Right atrium auricular region (tissue), 2 donors: ENCODE data around the gene HDGFL2. TPM values are rescaled to one million over a fixed set of nuclear protein-coding genes. Genes with fewer than 3 reads are reported as not detected.

Experiments
- DNase-seq: peaks from one replicate; pipeline ENCODE4 v3.0.0-alpha.2; 2019; ENCODE audit warnings: low spot score
- H3K27ac ChIP-seq, 2 donors: fragments of 200-600 bp; sonication (generic); 1 replicate in 1 of 2; 2 replicates in 1 of 2; pipeline ENCODE4 v1.5.1; 2016 to 2019
- H3K27me3 ChIP-seq, 2 donors: fragments of 200-600 bp; sonication (generic); one replicate each; pipeline versions ENCODE4 v1.5.1 to v1.6.0; 2017 to 2019
- H3K36me3 ChIP-seq: fragments of 200-600 bp; sonication (generic); one replicate; pipeline ENCODE4 v1.5.1; 2016
- H3K4me1 ChIP-seq, 2 donors: fragments of 200-600 bp; sonication (generic); one replicate each; pipeline versions ENCODE4 v1.5.1 to v1.6.0; 2017 to 2019
- H3K4me3 ChIP-seq, 2 donors: fragments of 200-600 bp; sonication (generic); 1 replicate in 1 of 2; 2 replicates in 1 of 2; pipeline ENCODE4 v1.5.1; 2017 to 2019; ENCODE audit warnings: mild to moderate bottlenecking in 1 of 2, moderate library complexity in 1 of 2
- H3K9me3 ChIP-seq, 2 donors: fragments of 200-600 bp; sonication (generic); one replicate each; pipeline ENCODE4 v1.5.1; 2019
- total RNA-seq, 2 donors: library from RNA; depleted of rRNA; stranded (reverse); fragments of >200 nt; gene quantifications; one replicate each; pipeline ENCODE4 v1.1.0, GENCODE V29; 2016
- TF ChIP-seq, protein P1 (sequence below), 2 donors: fragments of 200-600 bp; sonication (generic); IDR thresholded peaks; one replicate each; pipeline ENCODE4 v1.5.1; 2019; ENCODE audit warnings: antibody characterized with exemption in 2 of 2

HDGFL2 gene
- total RNA-seq, 2 donors from 2014 or later = 18.3 to 24.8 TPM

DNA sequence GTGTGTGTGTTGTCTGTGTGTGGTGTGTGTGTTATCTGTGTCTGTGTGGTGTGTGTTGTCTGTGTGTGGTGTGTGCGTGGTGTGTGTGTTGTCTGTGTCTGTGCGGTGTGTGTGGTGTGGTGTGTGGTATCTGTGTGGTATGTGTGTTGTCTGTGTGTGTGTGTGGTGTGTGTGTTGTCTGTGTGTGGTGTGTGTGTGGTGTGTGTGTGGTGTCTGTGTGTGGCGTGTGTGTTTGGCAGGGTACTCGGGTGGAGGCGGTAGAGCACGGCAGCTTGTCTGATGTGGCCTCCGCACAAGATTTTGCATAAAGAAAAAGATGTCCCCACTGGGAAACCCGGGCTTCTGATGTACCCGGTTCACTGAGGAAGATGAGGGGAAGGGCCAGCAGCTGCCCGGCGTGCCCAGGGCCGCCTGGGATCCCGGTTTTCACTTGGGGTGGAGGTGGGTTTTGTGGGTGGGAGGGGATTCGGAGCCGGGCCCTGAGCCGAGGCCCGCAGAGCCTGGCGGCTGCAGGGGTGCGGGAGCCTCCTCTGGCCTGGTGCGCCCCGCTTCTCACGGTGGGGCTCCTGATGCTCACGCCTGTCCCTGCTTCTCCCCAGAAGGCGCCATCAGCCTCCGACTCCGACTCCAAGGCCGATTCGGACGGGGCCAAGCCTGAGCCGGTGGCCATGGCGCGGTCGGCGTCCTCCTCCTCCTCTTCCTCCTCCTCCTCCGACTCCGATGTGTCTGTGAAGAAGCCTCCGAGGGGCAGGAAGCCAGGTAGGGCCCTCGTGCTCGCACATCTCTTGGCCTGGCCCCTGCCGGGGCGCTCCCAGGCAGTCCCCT lies 21.2 kb downstream of the HDGFL2 start:
- TF ChIP-seq, protein P1, sequence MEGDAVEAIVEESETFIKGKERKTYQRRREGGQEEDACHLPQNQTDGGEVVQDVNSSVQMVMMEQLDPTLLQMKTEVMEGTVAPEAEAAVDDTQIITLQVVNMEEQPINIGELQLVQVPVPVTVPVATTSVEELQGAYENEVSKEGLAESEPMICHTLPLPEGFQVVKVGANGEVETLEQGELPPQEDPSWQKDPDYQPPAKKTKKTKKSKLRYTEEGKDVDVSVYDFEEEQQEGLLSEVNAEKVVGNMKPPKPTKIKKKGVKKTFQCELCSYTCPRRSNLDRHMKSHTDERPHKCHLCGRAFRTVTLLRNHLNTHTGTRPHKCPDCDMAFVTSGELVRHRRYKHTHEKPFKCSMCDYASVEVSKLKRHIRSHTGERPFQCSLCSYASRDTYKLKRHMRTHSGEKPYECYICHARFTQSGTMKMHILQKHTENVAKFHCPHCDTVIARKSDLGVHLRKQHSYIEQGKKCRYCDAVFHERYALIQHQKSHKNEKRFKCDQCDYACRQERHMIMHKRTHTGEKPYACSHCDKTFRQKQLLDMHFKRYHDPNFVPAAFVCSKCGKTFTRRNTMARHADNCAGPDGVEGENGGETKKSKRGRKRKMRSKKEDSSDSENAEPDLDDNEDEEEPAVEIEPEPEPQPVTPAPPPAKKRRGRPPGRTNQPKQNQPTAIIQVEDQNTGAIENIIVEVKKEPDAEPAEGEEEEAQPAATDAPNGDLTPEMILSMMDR (IDR thresholded peaks at IDR 0.05) = no peak
- Histone ChIP-seq H3K27ac (no peak overlapping the region), H3K4me1 (no peaks in the 10 kb centered on the region), H3K27me3 (no peaks in the 10 kb centered on the region), H3K36me3 (peaks cover 78% of the 10 kb centered on the region), H3K9me3 (no peaks in the 10 kb centered on the region), H3K4me3 (no peak overlapping the region)
- DNase-seq = no peak

DNA sequence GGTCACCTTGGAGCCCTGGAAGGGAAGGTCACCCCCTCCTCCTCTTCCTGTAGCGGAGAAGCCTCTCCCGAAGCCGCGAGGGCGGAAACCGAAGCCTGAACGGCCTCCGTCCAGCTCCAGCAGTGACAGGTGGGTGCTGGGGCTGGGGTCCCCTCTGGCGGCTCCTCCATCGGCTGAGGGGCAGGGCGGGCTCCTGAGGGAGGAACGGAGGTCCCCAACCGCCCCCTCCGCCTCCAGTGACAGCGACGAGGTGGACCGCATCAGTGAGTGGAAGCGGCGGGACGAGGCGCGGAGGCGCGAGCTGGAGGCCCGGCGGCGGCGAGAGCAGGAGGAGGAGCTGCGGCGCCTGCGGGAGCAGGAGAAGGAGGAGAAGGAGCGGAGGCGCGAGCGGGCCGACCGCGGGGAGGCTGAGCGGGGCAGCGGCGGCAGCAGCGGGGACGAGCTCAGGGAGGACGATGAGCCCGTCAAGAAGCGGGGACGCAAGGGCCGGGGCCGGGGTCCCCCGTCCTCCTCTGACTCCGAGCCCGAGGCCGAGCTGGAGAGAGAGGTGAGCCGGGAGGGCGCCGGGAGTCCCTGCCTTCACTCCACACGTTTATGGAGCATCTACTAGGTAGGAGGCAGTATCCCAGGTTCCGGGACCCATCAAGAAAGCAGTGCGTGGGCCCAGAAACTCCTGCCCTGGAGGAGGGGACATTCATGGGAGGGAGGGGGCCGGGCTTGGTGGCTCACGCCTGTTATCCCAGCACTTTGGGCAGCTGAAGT lies 22.0 kb downstream of the HDGFL2 start:
- Histone ChIP-seq H3K27ac (no peak overlapping the region), H3K9me3 (no peaks in the 10 kb centered on the region), H3K4me1 (no peaks in the 10 kb centered on the region), H3K36me3 (peaks cover 80% of the 10 kb centered on the region), H3K27me3 (no peaks in the 10 kb centered on the region), H3K4me3 (no peak overlapping the region)
- TF ChIP-seq, protein P1 (IDR thresholded peaks at IDR 0.05) = no peak
- no peak for DNase-seq

DNA sequence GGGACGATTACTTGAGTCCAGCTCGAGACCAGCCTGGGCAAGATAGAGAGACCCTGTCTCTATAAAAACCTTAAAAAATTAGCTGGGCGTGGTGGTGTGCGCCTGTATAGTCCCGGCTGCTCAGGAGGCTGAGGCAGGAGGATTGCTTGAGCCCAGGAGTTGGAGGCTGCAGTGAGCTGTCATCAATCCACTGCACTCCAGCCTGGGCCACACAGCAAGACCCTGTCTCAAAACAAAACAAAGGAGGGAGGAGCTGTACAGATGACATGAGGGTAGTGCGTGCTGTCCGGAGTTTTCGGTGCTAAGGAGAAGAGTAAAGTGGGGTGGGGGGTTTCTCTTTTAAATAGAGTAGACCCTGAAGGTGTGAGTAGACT lies 22.6 kb downstream of the HDGFL2 start:
- DNase-seq = no peak
- Histone ChIP-seq H3K36me3 (peaks cover 80% of the 10 kb centered on the region), H3K9me3 (no peaks in the 10 kb centered on the region), H3K4me1 (no peaks in the 10 kb centered on the region), H3K27me3 (no peaks in the 10 kb centered on the region), H3K4me3 (no peak overlapping the region), H3K27ac (no peak overlapping the region)
- TF ChIP-seq, protein P1 (IDR thresholded peaks at IDR 0.05) = no peak

DNA sequence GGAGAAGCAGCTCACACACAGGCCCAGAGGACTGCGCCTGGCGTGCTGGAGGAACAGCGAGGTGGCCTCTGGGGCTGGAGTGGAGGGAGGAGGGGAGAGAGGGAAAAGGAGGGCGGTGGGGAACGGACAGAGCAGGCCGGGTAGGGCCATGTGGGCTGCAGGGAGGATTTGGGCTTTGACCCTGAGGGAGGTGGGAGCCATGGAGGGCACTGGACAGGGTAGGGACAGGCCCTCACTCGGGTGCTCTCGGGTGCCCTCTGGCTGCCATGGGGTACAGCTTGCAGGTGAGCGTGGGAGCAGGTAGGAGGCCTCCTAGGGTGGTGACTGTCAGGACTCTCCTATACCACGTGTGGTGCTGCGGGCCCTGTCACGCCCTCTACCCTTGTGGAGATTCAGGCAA lies 23.4 kb downstream of the HDGFL2 start:
- H3K9me3 ChIP-seq = no peaks in the 10 kb centered on the region
- no peak overlapping the region for H3K4me3 ChIP-seq
- TF ChIP-seq, protein P1 (IDR thresholded peaks at IDR 0.05) = no peak
- H3K27me3 ChIP-seq = no peaks in the 10 kb centered on the region
- no peaks in the 10 kb centered on the region for H3K4me1 ChIP-seq
- no peak for DNase-seq
- no peak overlapping the region for H3K27ac ChIP-seq
- peaks cover 77% of the 10 kb centered on the region for H3K36me3 ChIP-seq

DNA sequence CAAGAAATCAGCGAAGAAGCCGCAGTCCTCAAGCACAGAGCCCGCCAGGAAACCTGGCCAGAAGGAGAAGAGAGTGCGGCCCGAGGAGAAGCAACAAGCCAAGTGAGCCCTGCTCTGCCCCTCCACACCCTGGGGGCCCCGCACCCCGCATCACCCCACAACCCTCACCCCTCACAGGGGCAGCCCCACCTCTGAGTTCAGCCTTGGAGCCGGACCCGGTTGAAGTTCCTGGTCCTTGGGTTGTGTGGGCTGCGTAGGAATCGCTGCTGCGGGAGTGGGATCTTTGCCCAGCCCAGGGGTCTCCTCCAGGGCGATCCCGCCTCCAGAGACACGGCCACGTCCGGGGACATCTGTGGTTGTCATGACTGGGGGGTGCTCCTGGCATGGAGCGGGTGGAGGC lies 24.2 kb downstream of the HDGFL2 start:
- TF ChIP-seq, protein P1 (IDR thresholded peaks at IDR 0.05) = no peak
- no peaks in the 10 kb centered on the region for H3K9me3 ChIP-seq
- no peak for DNase-seq
- H3K36me3 ChIP-seq = peaks cover 82% of the 10 kb centered on the region
- no peaks in the 10 kb centered on the region for H3K4me1 ChIP-seq
- H3K27ac ChIP-seq = no peak overlapping the region
- H3K27me3 ChIP-seq = no peaks in the 10 kb centered on the region
- no peak overlapping the region for H3K4me3 ChIP-seq
